HepG2 (cell line): Measurements from ENCODE around the gene CD28.

Experiments used
- ARID2 ChIP-seq: sonication (generic); formaldehyde crosslinking; IDR thresholded peaks from 2 replicates; pipeline ENCODE4 v1.8.1; 2022; ENCODE audit warnings: mild to moderate bottlenecking, missing genetic modification reagents, borderline replicate concordance
- CHD2 ChIP-seq: IDR thresholded peaks from 2 replicates; pipeline ENCODE4 v1.6.1; 2011; ENCODE audit warnings: low read depth, low read length, improper control_type of control experiment
- EZH2 ChIP-seq: conservative IDR thresholded peaks from 2 replicates; pipeline ENCODE4 v1.6.1; 2012; ENCODE audit warnings: mild to moderate bottlenecking, low read depth, low read length, moderate library complexity
- HNRNPLL ChIP-seq: fragments of 200-400 bp; formaldehyde crosslinking; IDR thresholded peaks from 2 replicates; pipeline ENCODE4 v1.6.1; 2017; ENCODE audit warnings: mild to moderate bottlenecking, low read depth, low read length; ENCODE audit not compliant: poor library complexity, severe bottlenecking
- MAFK ChIP-seq, 2 experiments: IDR thresholded peaks in 1 of 2; conservative IDR thresholded peaks in 1 of 2; 2 replicates each; pipeline ENCODE4 v1.6.1; 2011; ENCODE audit warnings: improper control_type of control experiment in 2 of 2, low read length in 2 of 2
- MXI1 ChIP-seq: IDR thresholded peaks from 3 replicates; pipeline ENCODE4 v1.6.1; 2012; ENCODE audit warnings: low read depth, low read length, inconsistent platforms, borderline replicate concordance
- NFYB ChIP-seq: sonication (generic); formaldehyde crosslinking; IDR thresholded peaks from 2 replicates; pipeline ENCODE4 v1.4.0; 2020; ENCODE audit warnings: missing genetic modification reagents
- POLR2A ChIP-seq, 2 experiments: IDR thresholded peaks; 2 replicates each; pipeline ENCODE4 v1.6.1; 2011; ENCODE audit warnings: low read depth in 2 of 2, low read length in 2 of 2, mild to moderate bottlenecking in 1 of 2, moderate library complexity in 1 of 2; ENCODE audit not compliant: insufficient read depth in 1 of 2
- TAF1 ChIP-seq: sonication (generic); formaldehyde crosslinking; IDR thresholded peaks from 2 replicates; pipeline ENCODE4 v1.4.0; 2020; ENCODE audit warnings: missing genetic modification reagents
- TF ChIP-seq, protein P1 (sequence below): sonication (generic); formaldehyde crosslinking; IDR thresholded peaks from 2 replicates; pipeline ENCODE4 v1.9.0; 2022; ENCODE audit warnings: low read depth, missing genetic modification reagents
- TF ChIP-seq, protein P2 (sequence below): sonication (generic); formaldehyde crosslinking; IDR thresholded peaks from 2 replicates; pipeline ENCODE4 v1.5.0; 2020; ENCODE audit warnings: mild to moderate bottlenecking, missing genetic modification reagents, moderate library complexity
- TF ChIP-seq, protein P3 (sequence below): sonication (generic); formaldehyde crosslinking; IDR thresholded peaks from 2 replicates; pipeline ENCODE4 v1.4.0; 2020; ENCODE audit warnings: missing genetic modification reagents
- TF ChIP-seq, protein P4 (sequence below): sonication (generic); formaldehyde crosslinking; IDR thresholded peaks from 2 replicates; pipeline ENCODE4 v1.4.0; 2020; ENCODE audit warnings: missing genetic modification reagents
- TF ChIP-seq, protein P5 (sequence below): sonication (generic); formaldehyde crosslinking; IDR thresholded peaks from 2 replicates; pipeline ENCODE4 v1.4.0; 2020; ENCODE audit warnings: missing genetic modification reagents

DNA sequence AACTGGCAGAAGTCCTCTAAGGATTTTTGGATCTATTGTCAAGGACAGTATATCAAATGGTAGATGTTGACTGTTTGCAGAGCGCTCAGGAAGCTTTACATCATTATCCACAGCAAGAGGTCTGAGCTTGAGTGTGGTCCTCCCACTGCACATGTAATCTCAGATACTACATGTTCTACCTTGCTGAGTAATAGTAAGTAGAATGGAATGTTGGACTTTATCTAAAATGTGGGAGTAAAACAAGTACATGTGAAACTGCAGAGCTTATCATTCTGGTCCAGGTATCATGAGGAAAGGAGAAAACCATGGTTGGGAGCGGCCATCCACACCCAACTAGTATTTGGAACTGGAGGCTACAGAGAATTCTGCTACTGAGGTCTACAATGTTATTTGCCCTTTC, 19.3 kb upstream of the CD28 start:
- TF ChIP-seq HNRNPLL (no peak), TAF1 (no peak), NFYB (no peak), MXI1 (no peak), EZH2 (no peak), POLR2A (IDR thresholded peaks at IDR 0.05; ENCODE audit: insufficient read depth in 1 of 2, low read depth in 2 of 2, low read length in 2 of 2) (no peak), MAFK (conservative IDR thresholded peaks at IDR 0.05 in 1 of 2, IDR thresholded peaks at IDR 0.05 in 1 of 2; ENCODE audit: low read length in 2 of 2) (no peak), ARID2 (CRISPR knock-in tag) (no peak), CHD2 (no peak)
- TF ChIP-seq, protein P1, sequence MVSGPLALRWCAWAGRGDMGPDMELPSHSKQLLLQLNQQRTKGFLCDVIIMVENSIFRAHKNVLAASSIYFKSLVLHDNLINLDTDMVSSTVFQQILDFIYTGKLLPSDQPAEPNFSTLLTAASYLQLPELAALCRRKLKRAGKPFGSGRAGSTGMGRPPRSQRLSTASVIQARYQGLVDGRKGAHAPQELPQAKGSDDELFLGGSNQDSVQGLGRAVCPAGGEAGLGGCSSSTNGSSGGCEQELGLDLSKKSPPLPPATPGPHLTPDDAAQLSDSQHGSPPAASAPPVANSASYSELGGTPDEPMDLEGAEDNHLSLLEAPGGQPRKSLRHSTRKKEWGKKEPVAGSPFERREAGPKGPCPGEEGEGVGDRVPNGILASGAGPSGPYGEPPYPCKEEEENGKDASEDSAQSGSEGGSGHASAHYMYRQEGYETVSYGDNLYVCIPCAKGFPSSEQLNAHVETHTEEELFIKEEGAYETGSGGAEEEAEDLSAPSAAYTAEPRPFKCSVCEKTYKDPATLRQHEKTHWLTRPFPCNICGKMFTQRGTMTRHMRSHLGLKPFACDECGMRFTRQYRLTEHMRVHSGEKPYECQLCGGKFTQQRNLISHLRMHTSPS (CRISPR knock-in tag) = no peak
- TF ChIP-seq, protein P2, sequence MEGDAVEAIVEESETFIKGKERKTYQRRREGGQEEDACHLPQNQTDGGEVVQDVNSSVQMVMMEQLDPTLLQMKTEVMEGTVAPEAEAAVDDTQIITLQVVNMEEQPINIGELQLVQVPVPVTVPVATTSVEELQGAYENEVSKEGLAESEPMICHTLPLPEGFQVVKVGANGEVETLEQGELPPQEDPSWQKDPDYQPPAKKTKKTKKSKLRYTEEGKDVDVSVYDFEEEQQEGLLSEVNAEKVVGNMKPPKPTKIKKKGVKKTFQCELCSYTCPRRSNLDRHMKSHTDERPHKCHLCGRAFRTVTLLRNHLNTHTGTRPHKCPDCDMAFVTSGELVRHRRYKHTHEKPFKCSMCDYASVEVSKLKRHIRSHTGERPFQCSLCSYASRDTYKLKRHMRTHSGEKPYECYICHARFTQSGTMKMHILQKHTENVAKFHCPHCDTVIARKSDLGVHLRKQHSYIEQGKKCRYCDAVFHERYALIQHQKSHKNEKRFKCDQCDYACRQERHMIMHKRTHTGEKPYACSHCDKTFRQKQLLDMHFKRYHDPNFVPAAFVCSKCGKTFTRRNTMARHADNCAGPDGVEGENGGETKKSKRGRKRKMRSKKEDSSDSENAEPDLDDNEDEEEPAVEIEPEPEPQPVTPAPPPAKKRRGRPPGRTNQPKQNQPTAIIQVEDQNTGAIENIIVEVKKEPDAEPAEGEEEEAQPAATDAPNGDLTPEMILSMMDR (CRISPR knock-in tag) = no peak
- TF ChIP-seq, protein P3, sequence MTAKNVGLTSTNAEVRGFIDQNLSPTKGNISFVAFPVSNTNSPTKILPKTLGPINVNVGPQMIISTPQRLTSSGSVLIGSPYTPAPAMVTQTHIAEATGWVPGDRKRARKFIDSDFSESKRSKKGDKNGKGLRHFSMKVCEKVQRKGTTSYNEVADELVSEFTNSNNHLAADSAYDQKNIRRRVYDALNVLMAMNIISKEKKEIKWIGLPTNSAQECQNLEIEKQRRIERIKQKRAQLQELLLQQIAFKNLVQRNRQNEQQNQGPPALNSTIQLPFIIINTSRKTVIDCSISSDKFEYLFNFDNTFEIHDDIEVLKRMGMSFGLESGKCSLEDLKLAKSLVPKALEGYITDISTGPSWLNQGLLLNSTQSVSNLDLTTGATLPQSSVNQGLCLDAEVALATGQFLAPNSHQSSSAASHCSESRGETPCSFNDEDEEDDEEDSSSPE (CRISPR knock-in tag) = no peak
- TF ChIP-seq, protein P4, sequence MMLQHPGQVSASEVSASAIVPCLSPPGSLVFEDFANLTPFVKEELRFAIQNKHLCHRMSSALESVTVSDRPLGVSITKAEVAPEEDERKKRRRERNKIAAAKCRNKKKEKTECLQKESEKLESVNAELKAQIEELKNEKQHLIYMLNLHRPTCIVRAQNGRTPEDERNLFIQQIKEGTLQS (CRISPR knock-in tag) = no peak
- TF ChIP-seq, protein P5, sequence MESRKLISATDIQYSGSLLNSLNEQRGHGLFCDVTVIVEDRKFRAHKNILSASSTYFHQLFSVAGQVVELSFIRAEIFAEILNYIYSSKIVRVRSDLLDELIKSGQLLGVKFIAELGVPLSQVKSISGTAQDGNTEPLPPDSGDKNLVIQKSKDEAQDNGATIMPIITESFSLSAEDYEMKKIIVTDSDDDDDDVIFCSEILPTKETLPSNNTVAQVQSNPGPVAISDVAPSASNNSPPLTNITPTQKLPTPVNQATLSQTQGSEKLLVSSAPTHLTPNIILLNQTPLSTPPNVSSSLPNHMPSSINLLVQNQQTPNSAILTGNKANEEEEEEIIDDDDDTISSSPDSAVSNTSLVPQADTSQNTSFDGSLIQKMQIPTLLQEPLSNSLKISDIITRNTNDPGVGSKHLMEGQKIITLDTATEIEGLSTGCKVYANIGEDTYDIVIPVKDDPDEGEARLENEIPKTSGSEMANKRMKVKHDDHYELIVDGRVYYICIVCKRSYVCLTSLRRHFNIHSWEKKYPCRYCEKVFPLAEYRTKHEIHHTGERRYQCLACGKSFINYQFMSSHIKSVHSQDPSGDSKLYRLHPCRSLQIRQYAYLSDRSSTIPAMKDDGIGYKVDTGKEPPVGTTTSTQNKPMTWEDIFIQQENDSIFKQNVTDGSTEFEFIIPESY (CRISPR knock-in tag) = no peak
